A673 (cell line): ENCODE measurements around the gene CIB2.

Experiments used
- EZH2 ChIP-seq: fragments of 200-600 bp; sonication (generic); IDR thresholded peaks from 2 replicates; pipeline ENCODE4 v1.6.1; 2017; ENCODE audit warnings: borderline replicate concordance, low read depth, mild to moderate bottlenecking, mixed read lengths, antibody characterized with exemption, low read length; ENCODE audit not compliant: poor library complexity, severe bottlenecking
- TF ChIP-seq, protein P1 (sequence below): fragments of 300-800, 200-600 bp; sonication (generic); conservative IDR thresholded peaks from 2 replicates; pipeline ENCODE4 v1.5.1; 2017; ENCODE audit warnings: low read depth, mild to moderate bottlenecking, antibody characterized with exemption, low read length, moderate library complexity, mixed read lengths

DNA sequence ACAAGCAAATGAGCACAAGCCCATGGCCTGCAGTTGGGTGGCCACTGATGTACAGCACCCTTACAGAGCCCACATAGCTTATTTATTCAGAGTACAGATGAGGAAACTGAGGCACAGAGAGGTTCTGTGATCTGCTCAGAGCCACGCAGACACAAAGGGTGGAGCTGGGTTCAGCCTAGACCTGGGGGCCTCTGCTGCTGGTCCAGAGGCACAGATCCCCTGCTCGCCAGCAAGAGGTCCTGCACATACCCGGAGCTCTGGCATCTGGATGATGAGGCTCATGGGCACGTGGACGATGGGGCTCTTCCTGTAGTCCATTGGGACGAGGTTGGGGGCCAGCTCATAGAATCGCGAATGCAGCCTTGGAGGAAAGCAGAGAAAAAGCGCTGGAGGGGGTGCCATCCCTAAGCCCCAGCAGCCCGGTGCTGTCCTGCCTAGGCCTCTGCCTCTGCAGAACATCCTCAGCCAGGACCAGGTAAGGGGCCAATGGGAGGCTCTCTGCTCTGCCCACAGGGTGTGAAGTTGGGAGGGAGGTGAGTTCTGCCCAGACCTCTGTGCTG is 20.2 kb downstream of the CIB2 start:
- TF ChIP-seq, protein P1, sequence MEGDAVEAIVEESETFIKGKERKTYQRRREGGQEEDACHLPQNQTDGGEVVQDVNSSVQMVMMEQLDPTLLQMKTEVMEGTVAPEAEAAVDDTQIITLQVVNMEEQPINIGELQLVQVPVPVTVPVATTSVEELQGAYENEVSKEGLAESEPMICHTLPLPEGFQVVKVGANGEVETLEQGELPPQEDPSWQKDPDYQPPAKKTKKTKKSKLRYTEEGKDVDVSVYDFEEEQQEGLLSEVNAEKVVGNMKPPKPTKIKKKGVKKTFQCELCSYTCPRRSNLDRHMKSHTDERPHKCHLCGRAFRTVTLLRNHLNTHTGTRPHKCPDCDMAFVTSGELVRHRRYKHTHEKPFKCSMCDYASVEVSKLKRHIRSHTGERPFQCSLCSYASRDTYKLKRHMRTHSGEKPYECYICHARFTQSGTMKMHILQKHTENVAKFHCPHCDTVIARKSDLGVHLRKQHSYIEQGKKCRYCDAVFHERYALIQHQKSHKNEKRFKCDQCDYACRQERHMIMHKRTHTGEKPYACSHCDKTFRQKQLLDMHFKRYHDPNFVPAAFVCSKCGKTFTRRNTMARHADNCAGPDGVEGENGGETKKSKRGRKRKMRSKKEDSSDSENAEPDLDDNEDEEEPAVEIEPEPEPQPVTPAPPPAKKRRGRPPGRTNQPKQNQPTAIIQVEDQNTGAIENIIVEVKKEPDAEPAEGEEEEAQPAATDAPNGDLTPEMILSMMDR: no peak
- TF ChIP-seq EZH2: no peak
